Transverse colon (tissue), 4 donors: ENCODE results near the gene GPR152.

Experiments used
- POLR2AphosphoS5 ChIP-seq, 3 donors: sonication (generic); formaldehyde crosslinking; IDR thresholded peaks; one replicate each; pipeline ENCODE4 v1.6.1; 2016; ENCODE audit warnings: antibody characterized with exemption in 3 of 3
- TF ChIP-seq, protein P1 (sequence below), 5 experiments: fragments of 200-600 bp in 3 of 5; fragments of 450-650 bp in 2 of 5; sonication (generic) in 3 of 5; IDR thresholded peaks; 1 replicate in 2 of 5; 2 replicates in 3 of 5; pipeline ENCODE4 v1.5.1; 2016 to 2017; ENCODE audit warnings: antibody characterized with exemption in 5 of 5, inconsistent platforms in 3 of 5, mild to moderate bottlenecking in 2 of 5, moderate library complexity in 1 of 5

- TF ChIP-seq POLR2AphosphoS5 (IDR thresholded peaks at IDR 0.05) = no peak
- TF ChIP-seq, protein P1, sequence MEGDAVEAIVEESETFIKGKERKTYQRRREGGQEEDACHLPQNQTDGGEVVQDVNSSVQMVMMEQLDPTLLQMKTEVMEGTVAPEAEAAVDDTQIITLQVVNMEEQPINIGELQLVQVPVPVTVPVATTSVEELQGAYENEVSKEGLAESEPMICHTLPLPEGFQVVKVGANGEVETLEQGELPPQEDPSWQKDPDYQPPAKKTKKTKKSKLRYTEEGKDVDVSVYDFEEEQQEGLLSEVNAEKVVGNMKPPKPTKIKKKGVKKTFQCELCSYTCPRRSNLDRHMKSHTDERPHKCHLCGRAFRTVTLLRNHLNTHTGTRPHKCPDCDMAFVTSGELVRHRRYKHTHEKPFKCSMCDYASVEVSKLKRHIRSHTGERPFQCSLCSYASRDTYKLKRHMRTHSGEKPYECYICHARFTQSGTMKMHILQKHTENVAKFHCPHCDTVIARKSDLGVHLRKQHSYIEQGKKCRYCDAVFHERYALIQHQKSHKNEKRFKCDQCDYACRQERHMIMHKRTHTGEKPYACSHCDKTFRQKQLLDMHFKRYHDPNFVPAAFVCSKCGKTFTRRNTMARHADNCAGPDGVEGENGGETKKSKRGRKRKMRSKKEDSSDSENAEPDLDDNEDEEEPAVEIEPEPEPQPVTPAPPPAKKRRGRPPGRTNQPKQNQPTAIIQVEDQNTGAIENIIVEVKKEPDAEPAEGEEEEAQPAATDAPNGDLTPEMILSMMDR (IDR thresholded peaks at IDR 0.05) = no peak
These were observed 48.5 kb upstream of the GPR152 start for GRCh38 chr11:67500831-67501715.
